HEK293T (cell line): ENCODE measurements around the gene ZNF70.

ENCODE experiments used
- ELF4 ChIP-seq: fragments of 450-650 bp; IDR thresholded peaks from 2 replicates; pipeline ENCODE4 v1.6.1; 2017; ENCODE audit warnings: antibody characterized with exemption
- FOXM1 ChIP-seq: fragments of 450-650 bp; IDR thresholded peaks from 2 replicates; pipeline ENCODE4 v1.6.1; 2017; ENCODE audit warnings: mild to moderate bottlenecking, borderline replicate concordance
- L3MBTL2 ChIP-seq: fragments of 450-650 bp; conservative IDR thresholded peaks from 2 replicates; pipeline ENCODE4 v1.6.1; 2016; ENCODE audit warnings: mild to moderate bottlenecking
- PKNOX1 ChIP-seq: fragments of 450-650 bp; IDR thresholded peaks from 2 replicates; pipeline ENCODE4 v1.6.1; 2016
- SP1 ChIP-seq: fragments of 450-650 bp; IDR thresholded peaks from 2 replicates; pipeline ENCODE4 v1.6.1; 2017
- TARDBP ChIP-seq: fragments of 450-650 bp; IDR thresholded peaks from 2 replicates; pipeline ENCODE4 v1.6.1; 2016
- ZNF384 ChIP-seq: fragments of 450-650 bp; IDR thresholded peaks from 2 replicates; pipeline ENCODE4 v1.6.1; 2016

GRCh38 chr22:23693979-23694680, 56.8 kb downstream of the ZNF70 start:
- no peak for TF ChIP-seq ELF4
- no peak for TF ChIP-seq SP1
- TF ChIP-seq L3MBTL2 = no peak
- TF ChIP-seq PKNOX1 = no peak
- TF ChIP-seq TARDBP = no peak
- TF ChIP-seq ZNF384 = no peak
- no peak for TF ChIP-seq FOXM1
